ENCODE data around the gene ADAM19.
"Not testable (repeated sequence)": the region's sequence is repeated elsewhere in the genome, so short reads cannot be mapped to it uniquely, and the experiment has no call there.

Gene ADAM19

GRCh38 chr5:157486861-157487260 lies 88.7 kb downstream of the ADAM19 start:
- DNase-seq (ENCODE audit: low read depth in 3 of 3) = no peak

GRCh38 chr5:157486221-157486681 lies 89.3 kb downstream of the ADAM19 start:
- DNase-seq (ENCODE audit: low read depth in 3 of 3) = no peak

GRCh38 chr5:157485811-157486210 lies 89.8 kb downstream of the ADAM19 start:
- no peak for DNase-seq (ENCODE audit: low read depth in 3 of 3)

- no peak for DNase-seq (ENCODE audit: low read depth in 3 of 3)
Observed at GRCh38 chr5:157485340-157485739, 90.2 kb downstream of the ADAM19 start.

GRCh38 chr5:157484768-157485167 lies 90.8 kb downstream of the ADAM19 start:
- no peak for DNase-seq (ENCODE audit: low read depth in 3 of 3)

GRCh38 chr5:157482702-157483101 lies 92.9 kb downstream of the ADAM19 start:
- not testable (repeated sequence) for DNase-seq (ENCODE audit: low read depth in 3 of 3)

- no peak for DNase-seq (ENCODE audit: low read depth in 3 of 3)
Observed at GRCh38 chr5:157481666-157482065, 93.9 kb downstream of the ADAM19 start.

- DNase-seq (ENCODE audit: low read depth in 3 of 3) = no peak
Observed at GRCh38 chr5:157481265-157481664, 94.3 kb downstream of the ADAM19 start.

GRCh38 chr5:157479612-157480510 lies 95.7 kb downstream of the ADAM19 start:
- DNase-seq (ENCODE audit: low read depth in 3 of 3) = no peak

GRCh38 chr5:157479166-157479565 lies 96.4 kb downstream of the ADAM19 start:
- no peak for DNase-seq (ENCODE audit: low read depth in 3 of 3)

GRCh38 chr5:157478726-157479125 lies 96.8 kb downstream of the ADAM19 start:
- DNase-seq (ENCODE audit: low read depth in 3 of 3) = no peak

GRCh38 chr5:157477814-157478494 lies 97.6 kb downstream of the ADAM19 start:
- DNase-seq (ENCODE audit: low read depth in 3 of 3) = no peak

- DNase-seq (ENCODE audit: low read depth in 3 of 3) = no peak
Observed at GRCh38 chr5:157476702-157477408, 98.7 kb downstream of the ADAM19 start.

- DNase-seq (ENCODE audit: low read depth in 3 of 3) = no peak
Observed at GRCh38 chr5:157475432-157475831, 100.1 kb downstream of the ADAM19 start.

GRCh38 chr5:157473383-157474320 lies 101.9 kb downstream of the ADAM19 start:
- no peak for DNase-seq (ENCODE audit: low read depth in 3 of 3)

GRCh38 chr5:157471709-157472108 lies 103.9 kb downstream of the ADAM19 start:
- no peak for DNase-seq (ENCODE audit: low read depth in 3 of 3)

- DNase-seq (ENCODE audit: low read depth in 3 of 3) = no peak
Observed at GRCh38 chr5:157470631-157471030, 104.9 kb downstream of the ADAM19 start.

GRCh38 chr5:157469687-157470086 lies 105.9 kb downstream of the ADAM19 start:
- DNase-seq (ENCODE audit: low read depth in 3 of 3) = no peak

GRCh38 chr5:157469073-157469472 lies 106.5 kb downstream of the ADAM19 start:
- no peak for DNase-seq (ENCODE audit: low read depth in 3 of 3)

GRCh38 chr5:157468293-157468965 lies 107.1 kb downstream of the ADAM19 start:
- DNase-seq (ENCODE audit: low read depth in 3 of 3) = no peak
